IMR-90 (cell line): Measurements from ENCODE around the gene ANO1. TPM values are rescaled to one million over a fixed set of nuclear protein-coding genes. Genes with fewer than 3 reads are reported as not detected.
A peak's percentile ranks its signal among the peaks of the same experiment; 100 is the strongest.

ENCODE experiments used
- ATAC-seq: fragments of 200-7000 bp; cut with Tn5 transposase; 2 replicates; pipeline ENCODE4 v1.9.1; 2020; ENCODE audit warnings: low read depth, mild to moderate bottlenecking, moderate library complexity
- BruUV-seq: library from RNA; stranded (reverse); fragments of 400-500 nt; replicated peaks from 2 replicates; lab custom pipeline; 2021; lab: Mats Ljungman, UMichigan
- CTCF ChIA-PET: fragments of 300-600 bp; formaldehyde crosslinking; extraction: SDS; loops from one replicate; lab custom pipeline; 2021; ENCODE audit warnings: antibody characterized with exemption; lab: Yijun Ruan, JAX
- POLR2A ChIA-PET: fragments of 300-600 bp; sonication (Branson Sonifier 250); formaldehyde crosslinking; loops from one replicate; lab custom pipeline; 2022; ENCODE audit warnings: antibody characterized with exemption; ENCODE audit not compliant: unreplicated experiment; lab: Charles Lee
- DNase-seq: peaks from one replicate; pipeline ENCODE4 v3.0.0; 2013
- H2AFZ ChIP-seq: replicated peaks from 2 replicates; pipeline ENCODE3; 2013; ENCODE audit warnings: low read length, mild to moderate bottlenecking; ENCODE audit not compliant: poor library complexity
- H2AK5ac ChIP-seq: 2 replicates; pipeline ENCODE4 v1.6.1; 2013; ENCODE audit warnings: low read depth, low read length, inconsistent platforms
- H2AK9ac ChIP-seq: replicated peaks from 2 replicates; pipeline ENCODE3; 2013; ENCODE audit warnings: mild to moderate bottlenecking, low read depth, low read length, moderate library complexity; ENCODE audit not compliant: poor library complexity
- H2BK120ac ChIP-seq: 2 replicates; pipeline ENCODE4 v1.6.1; 2013; ENCODE audit warnings: low read depth, low read length, inconsistent platforms
- H2BK15ac ChIP-seq: 3 replicates; pipeline ENCODE4 v1.6.1; 2013; ENCODE audit warnings: low read depth, low read length, inconsistent platforms
- H2BK20ac ChIP-seq: 2 replicates; pipeline ENCODE4 v1.6.1; 2013; ENCODE audit warnings: low read depth, mild to moderate bottlenecking, inconsistent platforms, low read length, moderate library complexity
- H2BK5ac ChIP-seq: 2 replicates; pipeline ENCODE4 v1.6.1; 2013; ENCODE audit warnings: mild to moderate bottlenecking, low read depth, low read length, inconsistent platforms; ENCODE audit not compliant: poor library complexity, severe bottlenecking
- H3K14ac ChIP-seq: replicated peaks from 2 replicates; pipeline ENCODE4 v1.6.1; 2013; ENCODE audit warnings: low read depth, low read length, inconsistent platforms
- H3K18ac ChIP-seq: 2 replicates; pipeline ENCODE4 v1.6.1; 2013; ENCODE audit warnings: low read depth, low read length, control low read depth
- H3K23ac ChIP-seq: 2 replicates; pipeline ENCODE4 v1.6.1; 2013; ENCODE audit warnings: low read depth, low read length, inconsistent platforms
- H3K27ac ChIP-seq: 2 replicates; pipeline ENCODE4 v1.5.1; 2013; ENCODE audit warnings: mild to moderate bottlenecking, control low read depth, low read length; ENCODE audit not compliant: insufficient read depth
- H3K27me3 ChIP-seq: 2 replicates; pipeline ENCODE4 v1.6.1; 2013; ENCODE audit warnings: low read length; ENCODE audit not compliant: control insufficient read depth, insufficient read depth
- H3K36me3 ChIP-seq: 2 replicates; pipeline ENCODE4 v1.6.1; 2013; ENCODE audit warnings: low read length, mixed read lengths; ENCODE audit not compliant: control insufficient read depth, insufficient read depth
- H3K4ac ChIP-seq: 2 replicates; pipeline ENCODE4 v1.6.1; 2013; ENCODE audit warnings: low read depth, low read length, inconsistent platforms
- H3K4me1 ChIP-seq: 2 replicates; pipeline ENCODE4 v1.6.1; 2013; ENCODE audit warnings: low read length, mixed read lengths; ENCODE audit not compliant: control insufficient read depth, insufficient read depth
- H3K4me2 ChIP-seq: 2 replicates; pipeline ENCODE4 v1.6.1; 2013; ENCODE audit warnings: low read depth, mild to moderate bottlenecking, control low read depth, low read length, moderate library complexity
- H3K4me3 ChIP-seq: 2 replicates; pipeline ENCODE4 v1.5.1; 2013; ENCODE audit warnings: low read depth, mild to moderate bottlenecking, control low read depth, low read length, moderate library complexity; ENCODE audit not compliant: insufficient read depth
- H3K56ac ChIP-seq: 2 replicates; pipeline ENCODE4 v1.6.1; 2013; ENCODE audit warnings: low read length, inconsistent platforms; ENCODE audit not compliant: insufficient read depth; ENCODE audit errors: extremely low read depth
- H3K79me1 ChIP-seq, 2 experiments: 2 replicates each; pipeline ENCODE4 v1.6.1; 2013; ENCODE audit warnings: low read length in 2 of 2, inconsistent platforms in 1 of 2, low read depth in 1 of 2
- H3K9ac ChIP-seq: 2 replicates; pipeline ENCODE4 v1.6.1; 2013; ENCODE audit warnings: low read depth, low read length, control low read depth
- H3K9me1 ChIP-seq: 2 replicates; pipeline ENCODE4 v1.6.1; 2013; ENCODE audit warnings: low read length, inconsistent platforms; ENCODE audit not compliant: insufficient read depth
- H3K9me3 ChIP-seq: 2 replicates; pipeline ENCODE4 v1.6.1; 2013; ENCODE audit warnings: low read length; ENCODE audit not compliant: control insufficient read depth, insufficient read depth
- H4K20me1 ChIP-seq: 2 replicates; pipeline ENCODE4 v1.6.1; 2013; ENCODE audit warnings: low read length, inconsistent platforms; ENCODE audit not compliant: insufficient read depth
- H4K5ac ChIP-seq: 2 replicates; pipeline ENCODE4 v1.6.1; 2013; ENCODE audit warnings: mild to moderate bottlenecking, low read depth, low read length, control low read depth
- H4K8ac ChIP-seq, 2 experiments: 2 replicates each; pipeline ENCODE4 v1.6.1; 2013; ENCODE audit warnings: low read depth in 2 of 2, low read length in 2 of 2, control low read depth in 1 of 2, inconsistent platforms in 1 of 2
- H4K91ac ChIP-seq: 2 replicates; pipeline ENCODE4 v1.6.1; 2013; ENCODE audit warnings: low read depth, low read length, inconsistent platforms; ENCODE audit not compliant: insufficient read depth
- BHLHE40 ChIP-seq: fragments of 150-350 bp; IDR thresholded peaks from 2 replicates; pipeline ENCODE4 v1.6.1; 2016; ENCODE audit warnings: mild to moderate bottlenecking, low read depth, low read length
- RCOR1 ChIP-seq: IDR thresholded peaks from 2 replicates; pipeline ENCODE4 v1.6.1; 2012; ENCODE audit warnings: mild to moderate bottlenecking, low read length, improper control_type of control experiment; ENCODE audit not compliant: insufficient replicate concordance
- WGBS, 2 experiments: methylation state at CpG; one replicate each; pipeline versions ENCODE4 v1.1.5 to v1.1.7; 2013; ENCODE audit warnings: missing lambda C conversion rate in 2 of 2; ENCODE audit not compliant: insufficient read length in 1 of 2; ENCODE audit errors: extremely low coverage in 2 of 2; 5-methylcytosine and 5-hydroxymethylcytosine counted together
- dilution Hi-C: fragments of 300-500 bp; cut with HindIII; formaldehyde crosslinking; loops from one replicate; pipeline ENCODE4 v1.14.3; 2018; ENCODE audit warnings: low sequenced_read_pairs; ENCODE audit not compliant: unreplicated experiment
- in situ Hi-C: fragments of 300-500 bp; cut with MboI; formaldehyde crosslinking; loops from 3 replicates; pipeline ENCODE4 v1.14.3; 2019; ENCODE audit warnings: low sequenced_read_pairs, inconsistent platforms, mixed read lengths
- intact Hi-C: fragments of 100-400 bp; cut with micrococcal nuclease; formaldehyde crosslinking; loops from 2 replicates; pipeline ENCODE4 v1.10.0; 2022
- polyA plus RNA-seq, 3 experiments: library from polyadenylated mRNA; depleted of rRNA; stranded (reverse); fragments of >200 nt; gene quantifications; 2 replicates each; pipeline ENCODE4 v1.2.3, GENCODE V29; 2012; ENCODE audit warnings: low replicate concordance in 1 of 3
- total RNA-seq: library from RNA; depleted of rRNA; stranded (reverse); fragments of >200 nt; gene quantifications from 2 replicates; pipeline ENCODE4 v1.2.3, GENCODE V29; 2012

ANO1 gene
- total and polyA plus RNA-seq, 2 of the 4 experiments (the other 2 are of a cell fraction), result 4.1 to 10.7 TPM

DNA sequence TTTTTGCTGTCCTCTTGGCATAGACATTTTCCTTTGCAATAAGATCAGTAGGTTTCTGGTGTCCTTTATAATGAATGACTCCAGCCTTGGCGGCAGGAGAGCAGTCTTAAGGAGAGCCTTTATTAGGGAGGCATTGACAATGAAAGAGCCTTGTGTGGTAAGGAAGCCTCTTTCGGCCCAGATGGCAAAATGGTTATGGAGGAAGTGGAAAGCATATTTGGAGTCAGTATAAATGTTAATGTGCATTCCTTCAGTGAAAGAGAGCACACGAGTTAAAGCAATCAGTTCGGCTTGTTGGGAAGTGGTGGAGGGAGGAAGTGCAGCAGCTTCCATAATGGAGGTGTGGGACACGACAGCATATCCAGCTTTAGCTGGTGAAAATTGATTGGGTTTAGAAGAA lies 18.1 kb upstream of the ANO1 start:
- Histone ChIP-seq H3K18ac (no peak overlapping the region), H2AFZ (no peak overlapping the region), H3K9me1 (no peaks in the 10 kb centered on the region), H4K5ac (no peak overlapping the region), H4K20me1 (no peaks in the 10 kb centered on the region; the same call in 1 of the 2 replicates), H3K9ac (no peak overlapping the region), H4K91ac (no peak overlapping the region), H2BK5ac (no peak overlapping the region), H3K23ac (no peak overlapping the region), H3K4me3 (no peak overlapping the region), H2AK5ac (no peak overlapping the region), H3K79me1 (peaks cover 0 to 27% of the 10 kb centered on the region in 2 experiments; a peak in 1 of 4 replicates), H3K27ac (no peak overlapping the region), H3K4ac (no peak overlapping the region), H4K8ac (0 out of 4 replicates have a peak overlapping the region, but pooled peaks of 1 of the 2 experiments have one; percentile 9), H3K4me2 (no peak overlapping the region), H3K27me3 (no peaks in the 10 kb centered on the region), H3K9me3 (no peaks in the 10 kb centered on the region), H3K4me1 (no peaks in the 10 kb centered on the region; the same call in 1 of the 2 replicates), H3K36me3 (no peaks in the 10 kb centered on the region), H2AK9ac (no peak overlapping the region), H2BK15ac (no peak overlapping the region), H3K14ac (no peak overlapping the region; the same call in 1 of the 2 replicates), H2BK120ac (no peak overlapping the region), H3K56ac (no peak overlapping the region), H2BK20ac (no peak overlapping the region)
- TF ChIP-seq RCOR1, result no peak
- no peak for TF ChIP-seq BHLHE40
- POLR2A ChIA-PET, result no interaction called here
- dilution Hi-C loops (no loop called here), intact Hi-C loops (no loop called here), in situ Hi-C loops (no loop called here)
- no peak for ATAC-seq
- DNase-seq, result no peak
- no TSS peak for BruUV-seq
- 46% methylated on average over 2 of the region's 5 CpGs; no CpG with 5 or more reads in 1 of the 2 experiments for WGBS, 2 experiments
- CTCF ChIA-PET, result no interaction called here
